Measurements from ENCODE around the gene AAMP.

The AAMP gene

GRCh38 chr2:218301176-218301819 lies 31.4 kb upstream of the AAMP start (continued):
- TF ChIP-seq, protein P1, sequence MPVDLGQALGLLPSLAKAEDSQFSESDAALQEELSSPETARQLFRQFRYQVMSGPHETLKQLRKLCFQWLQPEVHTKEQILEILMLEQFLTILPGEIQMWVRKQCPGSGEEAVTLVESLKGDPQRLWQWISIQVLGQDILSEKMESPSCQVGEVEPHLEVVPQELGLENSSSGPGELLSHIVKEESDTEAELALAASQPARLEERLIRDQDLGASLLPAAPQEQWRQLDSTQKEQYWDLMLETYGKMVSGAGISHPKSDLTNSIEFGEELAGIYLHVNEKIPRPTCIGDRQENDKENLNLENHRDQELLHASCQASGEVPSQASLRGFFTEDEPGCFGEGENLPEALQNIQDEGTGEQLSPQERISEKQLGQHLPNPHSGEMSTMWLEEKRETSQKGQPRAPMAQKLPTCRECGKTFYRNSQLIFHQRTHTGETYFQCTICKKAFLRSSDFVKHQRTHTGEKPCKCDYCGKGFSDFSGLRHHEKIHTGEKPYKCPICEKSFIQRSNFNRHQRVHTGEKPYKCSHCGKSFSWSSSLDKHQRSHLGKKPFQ (tag by site-specific recombination; IDR thresholded peaks at IDR 0.05), result peak; percentile 85
- TF ChIP-seq WT1 (tag by site-specific recombination; IDR thresholded peaks at IDR 0.05), result no peak
- peak; percentile 68 for TF ChIP-seq ZNF660 (tag by site-specific recombination; IDR thresholded peaks at IDR 0.05)
- peak; percentile 77; the same call in 1 of the 2 replicates for TF ChIP-seq ZSCAN30 (tag by site-specific recombination; IDR thresholded peaks at IDR 0.05)
- no peak for TF ChIP-seq ZNF416 (tag by site-specific recombination; IDR thresholded peaks at IDR 0.05)
- TF ChIP-seq PRDM10 (tag by site-specific recombination; IDR thresholded peaks at IDR 0.05), result peak; percentile 53; the same call in 1 of the 2 replicates
- TF ChIP-seq ZNF121 (tag by site-specific recombination; IDR thresholded peaks at IDR 0.05), result peak; percentile 92
- TF ChIP-seq, protein P2, sequence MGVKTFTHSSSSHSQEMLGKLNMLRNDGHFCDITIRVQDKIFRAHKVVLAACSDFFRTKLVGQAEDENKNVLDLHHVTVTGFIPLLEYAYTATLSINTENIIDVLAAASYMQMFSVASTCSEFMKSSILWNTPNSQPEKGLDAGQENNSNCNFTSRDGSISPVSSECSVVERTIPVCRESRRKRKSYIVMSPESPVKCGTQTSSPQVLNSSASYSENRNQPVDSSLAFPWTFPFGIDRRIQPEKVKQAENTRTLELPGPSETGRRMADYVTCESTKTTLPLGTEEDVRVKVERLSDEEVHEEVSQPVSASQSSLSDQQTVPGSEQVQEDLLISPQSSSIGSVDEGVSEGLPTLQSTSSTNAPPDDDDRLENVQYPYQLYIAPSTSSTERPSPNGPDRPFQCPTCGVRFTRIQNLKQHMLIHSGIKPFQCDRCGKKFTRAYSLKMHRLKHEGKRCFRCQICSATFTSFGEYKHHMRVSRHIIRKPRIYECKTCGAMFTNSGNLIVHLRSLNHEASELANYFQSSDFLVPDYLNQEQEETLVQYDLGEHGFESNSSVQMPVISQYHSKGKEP (tag by site-specific recombination; IDR thresholded peaks at IDR 0.05), result peak; percentile 63; the same call in 1 of the 2 replicates
- peak; percentile 61; the same call in 1 of the 2 replicates for TF ChIP-seq ZNF2 (tag by site-specific recombination; IDR thresholded peaks at IDR 0.05)
- TF ChIP-seq ZFP69B (tag by site-specific recombination; IDR thresholded peaks at IDR 0.05), result no peak
- TF ChIP-seq SCRT2 (tag by site-specific recombination; IDR thresholded peaks at IDR 0.05), result peak; percentile 68

- Histone ChIP-seq H3K9me3 (ENCODE audit: control insufficient read depth, insufficient read depth, low read depth, low read length) (no peaks in the 10 kb centered on the region), H3K4me1 (ENCODE audit: control insufficient read depth, insufficient read depth, low read length) (no peaks in the 10 kb centered on the region; the same call in 1 of the 2 replicates), H3K4me3 (ENCODE audit: low read depth, low read length) (no peak overlapping the region), H3K27ac (ENCODE audit: extremely low read depth, low read depth, low read length) (no peak overlapping the region), H3K36me3 (ENCODE audit: control insufficient read depth in 2 of 2, insufficient read depth in 1 of 2, low read length in 2 of 2) (no peaks in the 10 kb centered on the region)
- CTCF ChIA-PET, result interaction anchor here (0.6 to 1.1 kb wide), 4 partner anchors 8 to 361 kb away, joined by 3 to 8 read pairs (median 3); no protein-coding TSS in a partner anchor
- POLR2A ChIA-PET, result no interaction called here
- TF ChIP-seq ZNF639 (tag by site-specific recombination; IDR thresholded peaks at IDR 0.05), result no peak
- no peak for TF ChIP-seq ZNF341 (tag by site-specific recombination; IDR thresholded peaks at IDR 0.05; ENCODE audit: low read depth)
- TF ChIP-seq SP7 (tag by site-specific recombination; IDR thresholded peaks at IDR 0.05), result no peak
- TF ChIP-seq KLF7 (tag by site-specific recombination; IDR thresholded peaks at IDR 0.05; ENCODE audit: borderline replicate concordance), result no peak
- TF ChIP-seq ZNF221 (tag by site-specific recombination; IDR thresholded peaks at IDR 0.05; ENCODE audit: borderline replicate concordance), result no peak
- no peak for TF ChIP-seq ZNF248 (tag by site-specific recombination; IDR thresholded peaks at IDR 0.05)
- no peak for TF ChIP-seq YY2 (tag by site-specific recombination; IDR thresholded peaks at IDR 0.05)
- TF ChIP-seq ZNF707 (tag by site-specific recombination; IDR thresholded peaks at IDR 0.05), result no peak
- no peak for TF ChIP-seq ZNF175 (tag by site-specific recombination; IDR thresholded peaks at IDR 0.05)
- TF ChIP-seq ZEB2 (tag by site-specific recombination; IDR thresholded peaks at IDR 0.05), result no peak
- no peak for TF ChIP-seq ZFP69B (tag by site-specific recombination; IDR thresholded peaks at IDR 0.05)
- no peak for TF ChIP-seq PRDM4 (tag by site-specific recombination; IDR thresholded peaks at IDR 0.05)
- TF ChIP-seq ZNF274 (IDR thresholded peaks at IDR 0.05; ENCODE audit: low read length), result no peak
- TF ChIP-seq ZNF274 (tag by site-specific recombination; IDR thresholded peaks at IDR 0.05; ENCODE audit: borderline replicate concordance), result no peak
- TF ChIP-seq KLF1 (tag by site-specific recombination; IDR thresholded peaks at IDR 0.05), result no peak
Measured at GRCh38 chr2:218300141-218300540, 30.2 kb upstream of the AAMP start.

Data from HEK293 (cell line).